Effector memory CD8-positive, alpha-beta T cell (primary cell): ENCODE data around the gene TTC34.

Source experiments
- ATAC-seq: fragments of 150-1000 bp; cut with Tn5 transposase; replicated peaks from 2 replicates; pipeline ENCODE4 v1.10.0; 2021; ENCODE audit warnings: mild to moderate bottlenecking, moderate library complexity
- DNase-seq, 3 experiments: peaks; one replicate each; pipeline ENCODE4 v3.0.0; 2021
- H3K27ac Mint-ChIP-seq, 2 donors: one replicate each; pipeline ENCODE4 v1.8.0; 2022; ENCODE audit warnings: mild to moderate bottlenecking in 2 of 2, mixed read lengths in 2 of 2, moderate library complexity in 2 of 2
- H3K27me3 Mint-ChIP-seq, 2 donors: one replicate each; pipeline ENCODE4 v1.8.0; 2022; ENCODE audit warnings: mixed read lengths in 2 of 2
- H3K36me3 Mint-ChIP-seq: one replicate; pipeline ENCODE4 v1.8.0; 2022; ENCODE audit warnings: mild to moderate bottlenecking, moderate library complexity, mixed read lengths; ENCODE audit not compliant: insufficient read depth
- H3K4me1 Mint-ChIP-seq, 2 donors: one replicate each; pipeline ENCODE4 v1.8.0; 2022; ENCODE audit warnings: low read depth in 2 of 2, mixed read lengths in 2 of 2
- H3K4me3 Mint-ChIP-seq, 2 donors: one replicate each; pipeline ENCODE4 v1.8.0; 2022; ENCODE audit warnings: mild to moderate bottlenecking in 2 of 2, mixed read lengths in 2 of 2, moderate library complexity in 2 of 2
- H3K9me3 Mint-ChIP-seq, 2 donors: one replicate each; pipeline ENCODE4 v1.8.0; 2022; ENCODE audit warnings: mixed read lengths in 2 of 2

The TTC34 gene

DNA sequence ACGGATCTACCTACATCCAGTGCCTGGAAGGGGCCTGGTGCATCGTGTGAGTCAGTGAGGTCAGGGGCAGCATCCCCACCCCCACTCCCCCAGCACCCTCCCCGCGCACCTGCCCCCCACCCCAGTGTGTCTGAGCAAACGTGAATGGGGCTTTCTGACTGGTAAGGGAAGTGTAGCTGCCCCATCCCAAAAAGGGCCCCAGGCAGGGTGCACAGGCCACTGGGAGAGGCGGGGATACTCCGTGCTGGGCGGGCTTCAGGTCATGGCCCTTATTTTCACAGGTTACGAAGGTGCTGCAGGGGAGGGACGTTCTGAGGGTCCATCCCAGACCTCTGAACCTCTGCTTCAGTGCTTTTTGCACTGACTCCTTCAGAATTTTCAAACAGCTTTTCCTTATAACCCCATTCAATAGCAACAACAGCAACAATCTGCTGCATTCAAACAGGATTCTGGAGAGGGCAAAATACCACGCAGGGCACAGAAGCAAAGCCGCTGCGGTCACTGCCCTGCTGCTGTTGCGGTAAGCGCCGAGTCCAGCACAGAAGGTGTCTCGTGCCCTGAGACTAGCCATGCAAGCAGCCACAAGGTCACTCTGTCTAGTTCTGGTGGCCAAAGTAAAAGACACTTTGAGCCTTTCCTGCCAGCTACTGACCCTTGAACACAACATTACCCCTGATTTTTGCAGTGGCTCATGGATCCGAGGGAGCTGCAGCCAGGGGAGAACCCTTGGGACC is 10.3 kb downstream of the TTC34 start:
- DNase-seq (no peak), ATAC-seq (no peak)
- peaks cover 2 to 18% of the 10 kb centered on the region in 2 donors for H3K9me3 Mint-ChIP-seq
- peaks cover 43 to 67% of the 10 kb centered on the region in 2 donors for H3K27me3 Mint-ChIP-seq
- no peaks in the 10 kb centered on the region for H3K36me3 Mint-ChIP-seq
- peaks cover 0 to 6% of the 10 kb centered on the region in 2 donors for H3K4me1 Mint-ChIP-seq
- no peak overlapping the region for H3K4me3 Mint-ChIP-seq
- no peak overlapping the region for H3K27ac Mint-ChIP-seq

DNA sequence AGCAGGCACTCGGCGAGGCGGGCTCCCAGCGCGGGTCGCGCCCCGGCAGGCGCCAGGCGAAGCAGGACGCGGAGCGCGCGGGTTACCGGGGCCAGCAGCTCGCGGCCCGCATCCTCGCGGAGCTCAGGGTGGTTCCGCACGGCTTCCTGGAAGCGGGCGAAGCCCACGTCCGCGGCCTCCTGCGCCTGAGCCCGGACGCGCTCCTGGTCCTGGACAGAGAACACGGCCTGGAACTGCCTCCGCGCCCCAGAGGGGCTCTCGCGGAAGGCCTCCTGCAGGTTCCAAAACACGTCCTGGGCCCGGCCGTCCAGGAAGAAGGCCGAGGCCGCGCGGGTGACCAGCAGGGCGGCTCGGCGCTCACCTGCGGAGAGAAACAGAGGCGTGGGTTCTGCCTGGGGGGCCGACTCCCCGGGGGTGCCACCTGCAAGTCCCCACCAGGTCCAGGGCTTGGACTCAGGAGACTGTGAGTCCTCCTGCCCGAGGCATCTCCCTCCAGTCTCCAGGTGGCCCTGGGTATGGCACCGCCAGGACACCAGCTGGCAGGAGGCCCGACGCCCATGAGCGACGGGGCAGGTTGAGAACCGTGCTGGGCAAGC is 11.4 kb downstream of the TTC34 start:
- Mint-ChIP-seq H3K4me1 (peaks cover 0 to 6% of the 10 kb centered on the region in 2 donors), H3K27me3 (peaks cover 43 to 66% of the 10 kb centered on the region in 2 donors), H3K4me3 (no peak overlapping the region), H3K9me3 (peaks cover 2 to 18% of the 10 kb centered on the region in 2 donors), H3K27ac (no peak overlapping the region), H3K36me3 (no peaks in the 10 kb centered on the region)
- no peak for ATAC-seq
- DNase-seq: no peak

DNA sequence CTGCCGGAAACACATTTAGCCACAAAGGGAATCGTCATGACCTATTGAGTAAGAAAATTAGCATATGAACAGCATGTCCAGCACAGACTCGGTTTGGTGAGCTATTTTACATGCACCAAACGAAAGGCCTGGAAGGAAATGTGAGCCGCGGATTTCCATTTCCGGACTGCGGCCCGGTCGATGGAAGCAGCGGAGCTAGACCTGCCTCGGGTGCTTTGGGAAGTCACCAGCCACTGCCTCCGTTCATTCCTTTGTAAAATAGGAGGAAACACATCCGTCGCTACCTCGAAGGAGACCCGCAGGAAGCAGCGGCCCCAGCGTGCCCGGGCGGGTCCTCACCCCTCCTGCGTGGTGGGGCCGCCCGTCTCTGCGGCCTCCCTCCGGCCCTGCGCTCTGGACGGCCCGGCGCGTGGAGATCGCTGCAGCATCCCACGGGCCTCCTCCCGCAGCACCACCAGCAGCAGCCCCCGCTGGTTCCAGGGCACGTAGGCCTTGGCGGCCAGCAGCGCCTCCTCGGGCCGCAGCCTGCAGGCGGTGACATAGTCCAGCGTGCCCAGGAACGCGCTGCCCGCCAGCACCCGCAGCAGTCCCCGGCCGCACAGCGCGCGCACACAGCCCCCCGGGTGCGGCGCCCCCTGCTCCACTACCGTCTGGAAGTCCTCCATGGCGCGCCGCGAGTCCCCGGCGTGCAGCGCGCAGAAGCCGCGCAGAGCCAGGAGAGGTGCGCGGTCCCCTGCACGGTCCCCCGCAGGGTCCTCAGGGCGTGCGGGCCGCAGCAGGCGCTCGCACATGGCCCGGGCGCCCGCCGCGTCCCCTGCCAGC is 12.1 kb downstream of the TTC34 start:
- Mint-ChIP-seq H3K9me3 (peaks cover 0 to 18% of the 10 kb centered on the region in 2 donors), H3K27ac (no peak overlapping the region), H3K36me3 (no peaks in the 10 kb centered on the region), H3K4me1 (peaks cover 0 to 6% of the 10 kb centered on the region in 2 donors), H3K27me3 (peaks cover 43 to 66% of the 10 kb centered on the region in 2 donors), H3K4me3 (peak overlapping the region in 1 of 2 donors; percentile 23)
- ATAC-seq (no peak), DNase-seq (no peak)

DNA sequence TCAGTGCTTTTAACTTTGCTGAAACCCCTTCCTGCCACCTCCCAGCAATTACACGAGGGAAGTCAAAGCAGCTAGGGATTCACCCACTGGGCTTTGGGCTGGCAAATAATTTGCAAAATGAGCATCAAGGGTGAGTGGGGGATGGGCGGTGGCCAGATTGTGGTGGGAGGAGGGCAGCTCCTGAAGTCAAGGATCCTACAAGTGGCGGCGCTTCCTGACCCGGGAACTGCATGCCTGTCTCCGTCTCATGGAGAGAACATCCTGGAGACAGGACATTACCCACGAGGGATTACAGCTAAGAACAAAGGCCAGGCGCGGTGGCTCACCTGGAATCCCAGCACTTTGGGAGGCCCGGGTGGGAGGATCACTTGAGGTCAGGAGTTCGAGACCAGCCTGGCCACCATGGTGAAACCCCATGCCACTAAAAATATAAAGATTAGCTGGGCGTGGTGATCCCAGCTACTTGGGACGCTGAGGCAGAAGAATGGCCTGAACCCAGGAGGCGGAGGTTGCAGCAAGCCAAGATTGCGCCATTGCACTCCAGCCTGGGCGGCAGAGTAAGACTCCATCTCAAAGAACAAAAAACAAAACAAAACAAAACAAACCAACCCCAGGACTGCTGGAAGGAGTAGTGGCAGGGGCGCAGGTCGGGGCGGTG is 12.9 kb downstream of the TTC34 start:
- H3K9me3 Mint-ChIP-seq: peaks cover 0 to 16% of the 10 kb centered on the region in 2 donors
- H3K4me1 Mint-ChIP-seq: peaks cover 0 to 6% of the 10 kb centered on the region in 2 donors
- peak overlapping the region in 1 of 2 donors; percentile 23 for H3K4me3 Mint-ChIP-seq
- H3K27me3 Mint-ChIP-seq: peaks cover 41 to 61% of the 10 kb centered on the region in 2 donors
- ATAC-seq (no peak), DNase-seq (no peak)
- H3K36me3 Mint-ChIP-seq: no peaks in the 10 kb centered on the region
- no peak overlapping the region for H3K27ac Mint-ChIP-seq

DNA sequence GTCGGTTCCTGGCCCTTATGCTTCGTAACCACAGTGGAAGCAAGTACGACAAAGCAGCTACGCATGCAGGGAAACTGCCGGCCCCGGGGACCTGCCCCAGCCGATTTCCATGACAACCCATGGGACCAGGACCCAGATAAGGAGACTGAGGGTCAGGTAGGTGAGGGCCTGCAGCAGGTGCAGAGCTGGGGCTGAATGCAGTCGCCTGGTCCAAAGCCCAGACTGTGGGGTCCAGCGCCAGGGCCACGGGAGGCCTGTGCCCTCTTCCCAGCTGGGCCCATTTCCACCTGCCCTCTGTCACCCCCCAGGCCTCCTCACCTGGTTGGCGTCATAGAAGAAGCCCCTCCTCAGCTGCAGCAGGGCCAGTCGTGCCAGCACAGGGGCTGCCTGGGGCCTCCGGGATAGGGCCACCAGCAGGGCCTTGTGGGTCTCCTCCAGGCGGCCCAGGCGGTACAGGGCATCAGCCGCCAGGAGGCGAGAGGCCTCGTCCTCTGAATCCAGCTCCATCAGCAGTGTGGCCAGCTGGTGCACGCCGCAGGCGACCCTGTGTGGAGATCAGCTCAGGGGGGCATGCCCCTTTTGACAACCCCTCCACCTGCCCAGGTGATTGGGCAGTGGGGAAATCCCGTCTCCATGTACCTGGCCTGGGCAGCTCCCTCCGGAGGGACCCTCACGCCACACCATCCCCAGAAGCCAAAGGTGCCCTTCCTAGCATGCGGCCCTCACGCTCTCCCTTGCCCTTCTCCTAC is 14.2 kb downstream of the TTC34 start:
- no peak overlapping the region for H3K4me3 Mint-ChIP-seq
- H3K27ac Mint-ChIP-seq: no peak overlapping the region

DNA sequence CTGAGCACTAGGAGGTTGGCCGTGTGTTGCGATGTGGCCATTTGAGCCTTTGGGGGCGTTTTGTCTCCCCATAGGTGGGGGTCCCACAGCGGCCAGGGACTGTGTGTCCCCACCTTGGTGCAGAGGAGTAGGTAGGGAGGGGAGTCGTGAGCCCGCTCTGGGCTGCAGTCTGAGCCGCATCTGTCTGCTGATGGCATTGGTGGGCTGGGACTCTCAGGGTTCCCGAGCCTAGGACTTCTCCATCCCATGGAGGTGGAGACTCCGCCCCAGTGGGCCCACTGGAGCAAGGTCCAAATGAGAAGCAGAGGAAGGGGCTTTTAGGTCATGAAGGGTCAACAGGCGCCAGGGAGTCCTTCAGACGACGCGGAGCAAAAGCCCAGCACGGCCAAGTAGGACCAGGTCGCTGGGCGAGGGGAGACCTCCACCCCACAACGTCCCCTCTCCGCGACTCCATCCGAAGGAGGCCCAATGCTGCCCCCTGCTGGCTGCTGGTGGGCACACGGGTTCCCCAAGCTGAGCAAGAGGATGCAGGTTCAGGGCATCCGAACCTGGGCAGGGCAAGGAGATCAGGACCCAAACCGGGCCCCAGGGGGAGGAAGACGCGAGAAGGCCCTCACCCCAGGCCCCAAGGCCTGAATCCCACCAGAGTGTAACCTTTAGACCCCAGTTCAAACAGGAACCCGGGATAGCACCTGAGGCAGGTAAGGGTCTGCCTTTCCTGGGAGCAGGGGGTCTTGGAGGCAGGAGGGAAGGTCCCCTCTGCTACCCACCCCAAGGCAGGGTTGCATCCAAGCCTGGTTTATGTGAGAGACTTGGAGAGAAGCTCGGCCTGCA is 14.9 kb downstream of the TTC34 start:
- Mint-ChIP-seq H3K4me3 (no peak overlapping the region), H3K27me3 (peaks cover 33 to 45% of the 10 kb centered on the region in 2 donors), H3K27ac (peak overlapping the region in 1 of 2 donors; percentile 68), H3K9me3 (peaks cover 0 to 6% of the 10 kb centered on the region in 2 donors), H3K36me3 (no peaks in the 10 kb centered on the region), H3K4me1 (peaks cover 0 to 6% of the 10 kb centered on the region in 2 donors)
- peak; percentile 59 for ATAC-seq
- peak; percentile 66 to 69 (median 66) for DNase-seq

More for the DNA sequence above, 14.2 kb downstream of the TTC34 start:
- DNase-seq (no peak), ATAC-seq (no peak)
- H3K9me3 Mint-ChIP-seq: peaks cover 2 to 5% of the 10 kb centered on the region in 2 donors
- H3K36me3 Mint-ChIP-seq: no peaks in the 10 kb centered on the region
- H3K27me3 Mint-ChIP-seq: peaks cover 32 to 50% of the 10 kb centered on the region in 2 donors
- H3K4me1 Mint-ChIP-seq: peaks cover 0 to 6% of the 10 kb centered on the region in 2 donors

DNA sequence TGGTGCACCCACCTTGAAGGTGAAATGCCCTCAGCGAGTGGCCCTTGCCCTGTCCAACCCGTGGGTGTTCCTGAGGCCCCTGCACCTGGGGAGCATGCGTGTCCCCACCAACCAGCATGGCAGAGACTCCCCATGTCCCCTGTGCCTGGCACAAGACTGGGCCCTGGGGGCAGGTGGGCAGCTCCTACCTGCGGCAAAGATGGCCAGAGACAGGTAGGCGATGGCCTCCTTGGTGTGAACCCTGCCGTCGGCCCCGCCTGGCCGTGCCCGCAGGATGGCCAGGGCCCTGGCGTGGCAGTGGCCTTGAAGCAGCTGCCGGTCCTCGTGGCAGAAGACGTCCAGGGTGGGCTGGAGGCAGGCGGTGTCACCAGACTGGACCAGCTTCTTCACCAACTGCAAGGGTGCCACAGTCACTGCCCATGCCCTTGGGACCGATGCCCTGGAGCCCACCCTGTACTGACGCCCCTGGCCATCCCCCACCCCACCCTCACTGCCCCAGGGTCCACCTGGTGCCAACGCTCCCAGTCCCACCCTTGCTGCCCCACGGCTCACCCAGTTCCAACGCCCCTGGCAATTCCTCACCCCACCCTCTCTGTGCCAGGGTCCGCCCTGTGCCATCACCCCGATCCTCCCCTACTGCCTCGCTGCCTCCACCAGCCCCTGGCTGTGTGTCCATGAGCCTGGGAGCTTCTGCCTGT is 15.7 kb downstream of the TTC34 start:
- DNase-seq (no peak), ATAC-seq (no peak)
- Mint-ChIP-seq H3K27ac (no peak overlapping the region), H3K36me3 (no peaks in the 10 kb centered on the region), H3K4me3 (no peak overlapping the region), H3K27me3 (peaks cover 37 to 45% of the 10 kb centered on the region in 2 donors), H3K4me1 (peaks cover 0 to 6% of the 10 kb centered on the region in 2 donors), H3K9me3 (peaks cover 0 to 6% of the 10 kb centered on the region in 2 donors)

DNA sequence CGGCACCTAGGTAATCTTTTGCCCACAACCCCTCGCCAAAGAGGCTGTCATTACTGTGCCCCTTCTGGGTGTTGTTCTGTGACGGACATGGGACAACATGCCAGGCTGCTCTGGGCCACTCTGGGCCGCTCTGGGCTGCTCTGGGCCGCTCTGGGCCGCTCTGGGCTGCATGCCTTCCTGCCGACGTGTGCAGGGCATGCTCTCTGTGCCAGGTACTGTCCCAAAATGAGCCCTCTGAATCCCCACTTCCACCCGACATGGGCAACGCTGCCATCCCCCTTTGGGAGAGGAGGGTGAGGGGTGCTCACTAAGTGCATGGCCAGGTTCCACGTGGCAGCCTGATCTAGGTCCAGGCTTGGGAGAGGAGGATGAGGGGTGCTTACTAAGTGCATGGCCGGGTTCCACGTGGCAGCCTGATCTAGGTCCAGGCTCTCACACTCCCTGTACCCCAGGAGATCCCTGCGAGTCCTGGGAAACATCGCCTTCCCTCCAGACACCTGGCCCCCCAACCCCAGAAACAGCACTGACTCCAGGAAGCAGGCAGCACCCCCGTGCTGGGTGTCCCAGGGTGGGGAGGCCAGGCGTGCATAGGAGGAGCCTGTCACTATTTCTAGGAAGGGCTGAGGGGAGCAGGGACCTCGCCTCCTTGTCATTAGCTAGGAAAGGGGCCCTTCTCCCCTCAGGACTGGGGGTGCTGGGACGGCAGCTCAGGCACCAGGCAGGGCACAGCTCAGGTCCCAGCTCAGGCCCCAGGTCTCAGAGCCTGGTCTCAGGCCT is 16.5 kb downstream of the TTC34 start:
- H3K4me3 Mint-ChIP-seq: no peak overlapping the region
- ATAC-seq (no peak), DNase-seq (no peak)
- H3K4me1 Mint-ChIP-seq: peaks cover 0 to 6% of the 10 kb centered on the region in 2 donors
- H3K36me3 Mint-ChIP-seq: no peaks in the 10 kb centered on the region
- H3K9me3 Mint-ChIP-seq: peaks cover 0 to 6% of the 10 kb centered on the region in 2 donors
- no peak overlapping the region for H3K27ac Mint-ChIP-seq
- peaks cover 40 to 45% of the 10 kb centered on the region in 2 donors for H3K27me3 Mint-ChIP-seq

DNA sequence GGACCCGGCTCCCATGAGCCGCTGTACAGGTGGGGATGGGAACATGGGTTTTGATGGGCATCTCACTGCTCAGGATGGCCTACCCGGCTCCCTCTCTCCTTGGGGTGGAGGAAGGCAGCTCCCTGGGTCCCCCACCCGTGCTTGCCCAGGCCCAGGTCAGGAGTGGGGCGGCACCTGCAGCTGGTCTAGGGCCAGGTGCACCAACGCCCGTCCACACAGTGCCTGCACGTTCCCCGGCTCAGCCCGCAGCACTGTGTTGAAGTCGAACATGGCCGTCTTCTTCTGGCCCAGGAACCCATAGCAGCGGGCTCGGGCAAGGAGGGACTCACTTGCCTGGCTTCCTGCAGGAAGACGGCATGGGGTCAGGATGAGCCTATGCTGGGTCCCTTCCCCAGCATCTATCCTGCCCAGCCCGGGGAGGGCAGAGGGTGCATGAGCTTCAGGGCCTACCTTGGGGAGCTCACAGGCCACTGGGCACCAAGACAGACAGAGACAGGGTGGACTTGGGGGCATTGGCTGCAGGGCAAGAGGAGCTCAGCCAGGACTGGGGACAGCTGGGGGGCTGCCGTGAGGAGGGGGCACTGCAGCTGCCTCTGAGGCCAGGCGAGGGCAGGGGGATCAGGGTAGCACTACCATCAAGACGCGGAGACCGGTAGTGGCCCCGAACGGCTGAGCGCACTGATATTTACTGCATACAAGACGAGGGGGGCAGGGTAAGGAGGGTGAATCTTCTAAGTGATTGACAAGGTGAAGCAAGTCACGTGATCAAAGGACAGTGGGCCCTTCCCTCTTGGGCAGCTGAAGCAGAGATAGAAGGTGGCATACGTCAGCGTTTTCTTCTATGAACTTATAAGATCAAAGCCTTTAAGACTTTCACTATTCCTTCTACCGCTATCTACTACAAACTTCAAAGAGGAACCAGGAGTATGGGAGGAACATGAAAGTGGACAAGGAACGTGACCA is 17.8 kb downstream of the TTC34 start:
- Mint-ChIP-seq H3K36me3 (no peaks in the 10 kb centered on the region), H3K27ac (no peak overlapping the region), H3K27me3 (peaks cover 49 to 56% of the 10 kb centered on the region in 2 donors), H3K9me3 (peaks cover 0 to 6% of the 10 kb centered on the region in 2 donors), H3K4me1 (peaks cover 0 to 6% of the 10 kb centered on the region in 2 donors), H3K4me3 (no peak overlapping the region)
- ATAC-seq (no peak), DNase-seq (no peak)

DNA sequence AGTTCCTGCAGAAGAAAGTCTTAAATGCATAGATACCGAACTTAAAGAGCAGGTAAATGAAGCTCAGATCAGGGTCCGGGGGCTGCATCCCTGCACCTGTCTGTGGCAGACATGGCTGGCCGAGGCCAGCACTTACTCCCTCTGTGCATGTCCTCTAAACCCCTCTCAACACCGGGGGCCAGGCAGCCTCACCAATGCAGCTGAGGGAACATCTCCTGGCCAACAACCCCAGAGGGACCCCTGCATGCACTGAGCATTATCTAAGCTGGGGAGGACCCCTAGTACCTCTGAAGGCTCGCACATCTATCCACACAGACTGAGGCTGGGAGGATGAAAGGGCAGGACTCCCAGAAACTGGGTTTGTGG is 18.4 kb downstream of the TTC34 start:
- H3K27ac Mint-ChIP-seq: no peak overlapping the region
- no peak overlapping the region for H3K4me3 Mint-ChIP-seq
- H3K36me3 Mint-ChIP-seq: no peaks in the 10 kb centered on the region
- H3K27me3 Mint-ChIP-seq: peaks cover 46 to 56% of the 10 kb centered on the region in 2 donors
- DNase-seq (no peak), ATAC-seq (no peak)
- peaks cover 0 to 6% of the 10 kb centered on the region in 2 donors for H3K4me1 Mint-ChIP-seq
- peaks cover 0 to 6% of the 10 kb centered on the region in 2 donors for H3K9me3 Mint-ChIP-seq
